OCI-LY7 (cell line): ENCODE results near the gene CSKMT.

Source experiments
- EZH2phosphoT487 ChIP-seq: fragments of 200-600 bp; sonication (generic); IDR thresholded peaks from 2 replicates; pipeline ENCODE4 v1.6.1; 2018; ENCODE audit warnings: low read depth, borderline replicate concordance, mild to moderate bottlenecking, mixed run types, antibody characterized with exemption, low read length, moderate library complexity, mixed read lengths
- TF ChIP-seq, protein P1 (sequence below): fragments of 200-600 bp; sonication (generic); conservative IDR thresholded peaks from 2 replicates; pipeline ENCODE4 v1.5.1; 2014; ENCODE audit warnings: mild to moderate bottlenecking, antibody characterized with exemption, low read length, moderate library complexity, mixed read lengths

DNA sequence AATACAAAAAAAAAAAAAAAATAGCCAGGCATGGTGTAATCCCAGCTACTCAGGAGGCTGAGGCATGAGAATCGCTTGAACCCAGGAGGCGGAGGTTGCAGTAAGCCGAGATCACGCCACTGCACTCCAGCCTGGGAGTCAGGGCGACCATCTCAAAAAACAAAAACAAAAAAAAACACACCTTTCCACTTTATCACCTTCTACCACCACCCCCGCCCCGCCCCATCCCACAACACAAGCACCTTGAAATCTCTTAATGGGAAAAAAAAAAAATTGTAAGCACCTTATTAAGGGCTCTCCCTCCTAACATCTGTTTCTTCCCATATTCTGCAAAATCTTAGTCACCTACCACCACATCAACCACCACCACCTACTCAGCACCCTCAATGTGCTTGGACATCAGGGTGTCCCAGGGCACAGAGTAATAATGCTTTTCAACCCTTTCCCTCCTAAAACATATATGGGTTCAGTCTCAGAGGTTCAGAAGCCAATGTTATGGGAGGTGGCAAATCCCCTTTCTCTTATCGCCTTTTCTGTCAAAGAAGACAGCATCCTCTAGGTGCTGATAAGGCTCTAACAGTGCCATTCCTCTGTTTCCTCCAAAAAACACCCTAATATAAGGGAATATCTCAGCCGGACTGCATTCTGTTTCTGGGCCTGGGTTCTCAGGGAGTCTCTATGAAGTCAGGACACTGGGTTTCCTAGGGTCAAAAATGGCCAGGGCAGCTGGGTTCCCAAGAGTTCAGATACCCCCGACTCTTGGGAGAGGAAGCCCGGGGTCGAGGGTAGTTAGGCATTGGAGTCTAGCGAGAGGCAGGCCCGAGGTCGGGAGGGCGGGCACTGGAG lies 12.7 kb upstream of the CSKMT start:
- TF ChIP-seq, protein P1, sequence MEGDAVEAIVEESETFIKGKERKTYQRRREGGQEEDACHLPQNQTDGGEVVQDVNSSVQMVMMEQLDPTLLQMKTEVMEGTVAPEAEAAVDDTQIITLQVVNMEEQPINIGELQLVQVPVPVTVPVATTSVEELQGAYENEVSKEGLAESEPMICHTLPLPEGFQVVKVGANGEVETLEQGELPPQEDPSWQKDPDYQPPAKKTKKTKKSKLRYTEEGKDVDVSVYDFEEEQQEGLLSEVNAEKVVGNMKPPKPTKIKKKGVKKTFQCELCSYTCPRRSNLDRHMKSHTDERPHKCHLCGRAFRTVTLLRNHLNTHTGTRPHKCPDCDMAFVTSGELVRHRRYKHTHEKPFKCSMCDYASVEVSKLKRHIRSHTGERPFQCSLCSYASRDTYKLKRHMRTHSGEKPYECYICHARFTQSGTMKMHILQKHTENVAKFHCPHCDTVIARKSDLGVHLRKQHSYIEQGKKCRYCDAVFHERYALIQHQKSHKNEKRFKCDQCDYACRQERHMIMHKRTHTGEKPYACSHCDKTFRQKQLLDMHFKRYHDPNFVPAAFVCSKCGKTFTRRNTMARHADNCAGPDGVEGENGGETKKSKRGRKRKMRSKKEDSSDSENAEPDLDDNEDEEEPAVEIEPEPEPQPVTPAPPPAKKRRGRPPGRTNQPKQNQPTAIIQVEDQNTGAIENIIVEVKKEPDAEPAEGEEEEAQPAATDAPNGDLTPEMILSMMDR = no peak
- no peak for TF ChIP-seq EZH2phosphoT487
